ENCODE data around the gene FXR2. TPM values are rescaled to one million over a fixed set of nuclear protein-coding genes. Genes with fewer than 3 reads are reported as not detected.
A peak's percentile ranks its signal among the peaks of the same experiment; 100 is the strongest.

The FXR2 gene
- total and polyA plus RNA-seq, 10 of the 15 experiments (the other 5 are each of a cell fraction or from before 2014, with no cell fraction given), result 1.6 to 33.3 (median 22.0) TPM

DNA sequence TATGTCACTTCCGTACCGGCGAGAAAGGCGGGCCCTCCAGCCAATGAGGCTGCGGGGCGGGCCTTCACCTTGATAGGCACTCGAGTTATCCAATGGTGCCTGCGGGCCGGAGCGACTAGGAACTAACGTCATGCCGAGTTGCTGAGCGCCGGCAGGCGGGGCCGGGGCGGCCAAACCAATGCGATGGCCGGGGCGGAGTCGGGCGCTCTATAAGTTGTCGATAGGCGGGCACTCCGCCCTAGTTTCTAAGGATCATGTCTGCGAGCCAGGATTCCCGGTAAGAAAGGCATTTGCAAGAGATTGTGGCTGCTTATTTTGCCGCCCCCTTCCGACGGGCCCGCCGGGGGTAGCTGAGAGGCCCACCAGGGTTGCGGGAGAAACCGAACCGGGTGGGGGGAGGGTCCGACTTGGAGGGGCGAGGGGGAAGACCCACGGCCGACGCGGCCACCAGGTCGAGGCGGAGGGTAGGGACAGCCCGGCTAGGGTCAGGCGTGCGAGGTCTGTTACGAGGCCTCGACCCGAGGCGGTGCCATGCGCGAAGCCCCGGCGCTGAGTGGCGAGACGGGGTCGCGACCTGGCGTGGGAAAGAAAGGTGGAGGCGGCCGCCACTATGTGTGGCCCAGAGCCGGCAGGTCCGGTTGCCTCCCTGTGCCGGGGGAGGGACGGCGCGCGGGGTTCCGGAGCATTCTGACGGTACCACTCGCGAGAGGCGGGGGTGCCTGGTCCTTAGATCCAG lies 41.9 kb downstream of the FXR2 start (continued):
- TF ChIP-seq, protein P1, sequence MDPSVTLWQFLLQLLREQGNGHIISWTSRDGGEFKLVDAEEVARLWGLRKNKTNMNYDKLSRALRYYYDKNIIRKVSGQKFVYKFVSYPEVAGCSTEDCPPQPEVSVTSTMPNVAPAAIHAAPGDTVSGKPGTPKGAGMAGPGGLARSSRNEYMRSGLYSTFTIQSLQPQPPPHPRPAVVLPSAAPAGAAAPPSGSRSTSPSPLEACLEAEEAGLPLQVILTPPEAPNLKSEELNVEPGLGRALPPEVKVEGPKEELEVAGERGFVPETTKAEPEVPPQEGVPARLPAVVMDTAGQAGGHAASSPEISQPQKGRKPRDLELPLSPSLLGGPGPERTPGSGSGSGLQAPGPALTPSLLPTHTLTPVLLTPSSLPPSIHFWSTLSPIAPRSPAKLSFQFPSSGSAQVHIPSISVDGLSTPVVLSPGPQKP (IDR thresholded peaks at IDR 0.05; ENCODE audit: low read depth, low read length), result peak; percentile 78; the same call in 1 of the 2 replicates
- no peak for TF ChIP-seq HDGF (IDR thresholded peaks at IDR 0.05)
- TF ChIP-seq SIN3A (IDR thresholded peaks at IDR 0.05; ENCODE audit: low read depth, low read length), result no peak
- no peak for TF ChIP-seq RAD21 (IDR thresholded peaks at IDR 0.05; ENCODE audit: insufficient read depth, low read depth, low read length)
- no peak; the same call in 1 of the 2 replicates for TF ChIP-seq RB1 (IDR thresholded peaks at IDR 0.05; ENCODE audit: borderline replicate concordance)
- TF ChIP-seq NR2C1 (IDR thresholded peaks at IDR 0.05), result no peak
- TF ChIP-seq CHD4 (IDR thresholded peaks at IDR 0.05), result no peak
- no peak for TF ChIP-seq ZNF217 (IDR thresholded peaks at IDR 0.05)
- TF ChIP-seq, protein P2, sequence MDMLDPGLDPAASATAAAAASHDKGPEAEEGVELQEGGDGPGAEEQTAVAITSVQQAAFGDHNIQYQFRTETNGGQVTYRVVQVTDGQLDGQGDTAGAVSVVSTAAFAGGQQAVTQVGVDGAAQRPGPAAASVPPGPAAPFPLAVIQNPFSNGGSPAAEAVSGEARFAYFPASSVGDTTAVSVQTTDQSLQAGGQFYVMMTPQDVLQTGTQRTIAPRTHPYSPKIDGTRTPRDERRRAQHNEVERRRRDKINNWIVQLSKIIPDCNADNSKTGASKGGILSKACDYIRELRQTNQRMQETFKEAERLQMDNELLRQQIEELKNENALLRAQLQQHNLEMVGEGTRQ (IDR thresholded peaks at IDR 0.05; ENCODE audit: borderline replicate concordance, low read depth, low read length), result no peak
- TF ChIP-seq, protein P3, sequence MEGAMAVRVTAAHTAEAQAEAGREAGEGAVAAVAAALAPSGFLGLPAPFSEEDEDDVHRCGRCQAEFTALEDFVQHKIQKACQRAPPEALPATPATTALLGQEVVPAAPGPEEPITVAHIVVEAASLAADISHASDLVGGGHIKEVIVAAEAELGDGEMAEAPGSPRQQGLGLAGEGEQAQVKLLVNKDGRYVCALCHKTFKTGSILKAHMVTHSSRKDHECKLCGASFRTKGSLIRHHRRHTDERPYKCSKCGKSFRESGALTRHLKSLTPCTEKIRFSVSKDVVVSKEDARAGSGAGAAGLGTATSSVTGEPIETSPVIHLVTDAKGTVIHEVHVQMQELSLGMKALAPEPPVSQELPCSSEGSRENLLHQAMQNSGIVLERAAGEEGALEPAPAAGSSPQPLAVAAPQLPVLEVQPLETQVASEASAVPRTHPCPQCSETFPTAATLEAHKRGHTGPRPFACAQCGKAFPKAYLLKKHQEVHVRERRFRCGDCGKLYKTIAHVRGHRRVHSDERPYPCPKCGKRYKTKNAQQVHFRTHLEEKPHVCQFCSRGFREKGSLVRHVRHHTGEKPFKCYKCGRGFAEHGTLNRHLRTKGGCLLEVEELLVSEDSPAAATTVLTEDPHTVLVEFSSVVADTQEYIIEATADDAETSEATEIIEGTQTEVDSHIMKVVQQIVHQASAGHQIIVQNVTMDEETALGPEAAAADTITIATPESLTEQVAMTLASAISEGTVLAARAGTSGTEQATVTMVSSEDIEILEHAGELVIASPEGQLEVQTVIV (IDR thresholded peaks at IDR 0.05; ENCODE audit: borderline replicate concordance, partially characterized antibody), result no peak
- no peak for TF ChIP-seq MXI1 (IDR thresholded peaks at IDR 0.05; ENCODE audit: low read depth, low read length)
- TF ChIP-seq ZZZ3 (IDR thresholded peaks at IDR 0.05; ENCODE audit: control insufficient read depth, insufficient read length, low read depth), result no peak
- TF ChIP-seq ASH2L (IDR thresholded peaks at IDR 0.05; ENCODE audit: borderline replicate concordance, low read depth), result peak; percentile 73; the same call in 1 of the 2 replicates
- TF ChIP-seq, protein P4, sequence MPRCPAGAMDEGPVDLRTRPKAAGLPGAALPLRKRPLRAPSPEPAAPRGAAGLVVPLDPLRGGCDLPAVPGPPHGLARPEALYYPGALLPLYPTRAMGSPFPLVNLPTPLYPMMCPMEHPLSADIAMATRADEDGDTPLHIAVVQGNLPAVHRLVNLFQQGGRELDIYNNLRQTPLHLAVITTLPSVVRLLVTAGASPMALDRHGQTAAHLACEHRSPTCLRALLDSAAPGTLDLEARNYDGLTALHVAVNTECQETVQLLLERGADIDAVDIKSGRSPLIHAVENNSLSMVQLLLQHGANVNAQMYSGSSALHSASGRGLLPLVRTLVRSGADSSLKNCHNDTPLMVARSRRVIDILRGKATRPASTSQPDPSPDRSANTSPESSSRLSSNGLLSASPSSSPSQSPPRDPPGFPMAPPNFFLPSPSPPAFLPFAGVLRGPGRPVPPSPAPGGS (IDR thresholded peaks at IDR 0.05; ENCODE audit: borderline replicate concordance, insufficient read depth, low read depth, low read length, poor library complexity, severe bottlenecking), result peak; percentile 9
- TF ChIP-seq, protein P5, sequence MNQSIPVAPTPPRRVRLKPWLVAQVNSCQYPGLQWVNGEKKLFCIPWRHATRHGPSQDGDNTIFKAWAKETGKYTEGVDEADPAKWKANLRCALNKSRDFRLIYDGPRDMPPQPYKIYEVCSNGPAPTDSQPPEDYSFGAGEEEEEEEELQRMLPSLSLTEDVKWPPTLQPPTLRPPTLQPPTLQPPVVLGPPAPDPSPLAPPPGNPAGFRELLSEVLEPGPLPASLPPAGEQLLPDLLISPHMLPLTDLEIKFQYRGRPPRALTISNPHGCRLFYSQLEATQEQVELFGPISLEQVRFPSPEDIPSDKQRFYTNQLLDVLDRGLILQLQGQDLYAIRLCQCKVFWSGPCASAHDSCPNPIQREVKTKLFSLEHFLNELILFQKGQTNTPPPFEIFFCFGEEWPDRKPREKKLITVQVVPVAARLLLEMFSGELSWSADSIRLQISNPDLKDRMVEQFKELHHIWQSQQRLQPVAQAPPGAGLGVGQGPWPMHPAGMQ (IDR thresholded peaks at IDR 0.05; ENCODE audit: borderline replicate concordance), result no peak
- TF ChIP-seq, protein P6, sequence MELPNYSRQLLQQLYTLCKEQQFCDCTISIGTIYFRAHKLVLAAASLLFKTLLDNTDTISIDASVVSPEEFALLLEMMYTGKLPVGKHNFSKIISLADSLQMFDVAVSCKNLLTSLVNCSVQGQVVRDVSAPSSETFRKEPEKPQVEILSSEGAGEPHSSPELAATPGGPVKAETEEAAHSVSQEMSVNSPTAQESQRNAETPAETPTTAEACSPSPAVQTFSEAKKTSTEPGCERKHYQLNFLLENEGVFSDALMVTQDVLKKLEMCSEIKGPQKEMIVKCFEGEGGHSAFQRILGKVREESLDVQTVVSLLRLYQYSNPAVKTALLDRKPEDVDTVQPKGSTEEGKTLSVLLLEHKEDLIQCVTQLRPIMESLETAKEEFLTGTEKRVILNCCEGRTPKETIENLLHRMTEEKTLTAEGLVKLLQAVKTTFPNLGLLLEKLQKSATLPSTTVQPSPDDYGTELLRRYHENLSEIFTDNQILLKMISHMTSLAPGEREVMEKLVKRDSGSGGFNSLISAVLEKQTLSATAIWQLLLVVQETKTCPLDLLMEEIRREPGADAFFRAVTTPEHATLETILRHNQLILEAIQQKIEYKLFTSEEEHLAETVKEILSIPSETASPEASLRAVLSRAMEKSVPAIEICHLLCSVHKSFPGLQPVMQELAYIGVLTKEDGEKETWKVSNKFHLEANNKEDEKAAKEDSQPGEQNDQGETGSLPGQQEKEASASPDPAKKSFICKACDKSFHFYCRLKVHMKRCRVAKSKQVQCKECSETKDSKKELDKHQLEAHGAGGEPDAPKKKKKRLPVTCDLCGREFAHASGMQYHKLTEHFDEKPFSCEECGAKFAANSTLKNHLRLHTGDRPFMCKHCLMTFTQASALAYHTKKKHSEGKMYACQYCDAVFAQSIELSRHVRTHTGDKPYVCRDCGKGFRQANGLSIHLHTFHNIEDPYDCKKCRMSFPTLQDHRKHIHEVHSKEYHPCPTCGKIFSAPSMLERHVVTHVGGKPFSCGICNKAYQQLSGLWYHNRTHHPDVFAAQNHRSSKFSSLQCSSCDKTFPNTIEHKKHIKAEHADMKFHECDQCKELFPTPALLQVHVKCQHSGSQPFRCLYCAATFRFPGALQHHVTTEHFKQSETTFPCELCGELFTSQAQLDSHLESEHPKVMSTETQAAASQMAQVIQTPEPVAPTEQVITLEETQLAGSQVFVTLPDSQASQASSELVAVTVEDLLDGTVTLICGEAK (IDR thresholded peaks at IDR 0.05; ENCODE audit: borderline replicate concordance), result peak; percentile 96
- peak; percentile 52; the same call in 1 of the 2 replicates for TF ChIP-seq IKZF1 (conservative IDR thresholded peaks at IDR 0.05)
